Kidney capillary endothelial cell (primary cell): ENCODE data around the gene HLCS.
A peak's percentile ranks its signal among the peaks of the same experiment; 100 is the strongest.

Source experiments
- DNase-seq: peaks from one replicate; pipeline ENCODE4 v3.0.0-alpha.2; 2018; ENCODE audit warnings: low spot score

Gene HLCS

GRCh38 chr21:36769051-36769839, 197.2 kb downstream of the HLCS start:
- DNase-seq = no peak

DNA sequence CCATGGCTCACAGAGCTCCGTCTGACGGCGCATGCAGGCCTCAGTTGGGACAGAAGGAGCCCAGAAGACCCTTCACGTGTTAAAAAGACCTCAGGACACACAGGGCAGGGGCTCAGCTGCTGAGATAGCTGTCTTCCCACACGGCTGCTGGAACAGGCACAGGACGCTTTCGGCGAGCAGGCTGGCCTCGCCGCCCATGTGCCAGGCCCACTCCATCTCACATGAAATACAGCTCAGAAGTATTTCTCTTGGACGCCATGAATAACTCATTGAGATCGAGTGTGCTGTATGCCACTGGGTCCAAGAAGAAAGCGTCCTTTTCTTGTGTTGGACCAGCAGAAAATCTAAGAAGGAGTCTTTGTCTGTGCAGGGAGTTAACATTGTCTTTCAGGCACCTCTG, 198.0 kb downstream of the HLCS start:
- no peak for DNase-seq

- DNase-seq = no peak
Observed at GRCh38 chr21:36767096-36767495, 199.4 kb downstream of the HLCS start.

GRCh38 chr21:36766511-36766910, 200.0 kb downstream of the HLCS start:
- no peak for DNase-seq

GRCh38 chr21:36765229-36765628, 201.2 kb downstream of the HLCS start:
- no peak for DNase-seq

DNA sequence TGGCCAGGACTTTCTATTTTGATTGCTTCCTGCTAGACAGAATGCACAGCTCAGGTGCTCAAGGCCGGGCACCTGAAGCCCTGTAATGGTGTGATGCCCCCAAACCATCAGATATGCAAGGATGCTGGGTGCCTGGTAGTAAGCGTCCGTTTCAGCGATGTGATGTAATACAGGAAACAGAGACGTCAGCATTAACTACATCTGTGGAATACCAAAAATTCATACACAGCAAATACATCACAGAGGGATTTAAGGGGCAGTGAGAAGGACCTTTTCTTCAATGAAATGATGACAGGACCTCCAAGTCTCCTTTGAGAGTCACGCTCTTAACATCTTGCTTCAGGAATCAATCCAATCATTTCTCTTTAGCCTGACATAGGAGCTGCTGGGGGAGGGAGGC, 203.2 kb downstream of the HLCS start:
- no peak for DNase-seq

- no peak for DNase-seq
Observed at GRCh38 chr21:36762642-36763041, 203.8 kb downstream of the HLCS start.

- no peak for DNase-seq
Observed at GRCh38 chr21:36761685-36762084, 204.8 kb downstream of the HLCS start.

GRCh38 chr21:36759348-36760083, 207.0 kb downstream of the HLCS start:
- no peak for DNase-seq

- no peak for DNase-seq
Observed at GRCh38 chr21:36757196-36757595, 209.3 kb downstream of the HLCS start.

DNA sequence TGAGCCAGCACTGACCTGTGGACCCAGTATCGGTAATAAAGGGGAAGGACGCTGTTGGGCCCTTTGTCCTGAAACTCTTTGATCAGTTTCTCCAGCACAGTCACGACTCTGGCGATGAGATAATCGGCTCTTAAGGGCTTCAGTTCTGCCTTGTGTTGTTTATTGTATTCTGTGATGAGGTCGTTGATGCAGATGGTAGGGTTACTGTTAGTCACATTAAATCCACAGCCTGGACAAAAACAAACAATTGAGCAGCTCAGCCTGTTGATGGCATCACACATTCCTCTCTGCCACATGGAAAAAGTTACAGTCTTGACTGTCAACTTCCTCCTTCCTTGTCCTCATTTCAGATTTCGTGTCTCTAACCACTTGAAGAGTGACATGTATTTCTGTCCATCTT, 209.9 kb downstream of the HLCS start:
- peak; percentile 23 for DNase-seq

DNA sequence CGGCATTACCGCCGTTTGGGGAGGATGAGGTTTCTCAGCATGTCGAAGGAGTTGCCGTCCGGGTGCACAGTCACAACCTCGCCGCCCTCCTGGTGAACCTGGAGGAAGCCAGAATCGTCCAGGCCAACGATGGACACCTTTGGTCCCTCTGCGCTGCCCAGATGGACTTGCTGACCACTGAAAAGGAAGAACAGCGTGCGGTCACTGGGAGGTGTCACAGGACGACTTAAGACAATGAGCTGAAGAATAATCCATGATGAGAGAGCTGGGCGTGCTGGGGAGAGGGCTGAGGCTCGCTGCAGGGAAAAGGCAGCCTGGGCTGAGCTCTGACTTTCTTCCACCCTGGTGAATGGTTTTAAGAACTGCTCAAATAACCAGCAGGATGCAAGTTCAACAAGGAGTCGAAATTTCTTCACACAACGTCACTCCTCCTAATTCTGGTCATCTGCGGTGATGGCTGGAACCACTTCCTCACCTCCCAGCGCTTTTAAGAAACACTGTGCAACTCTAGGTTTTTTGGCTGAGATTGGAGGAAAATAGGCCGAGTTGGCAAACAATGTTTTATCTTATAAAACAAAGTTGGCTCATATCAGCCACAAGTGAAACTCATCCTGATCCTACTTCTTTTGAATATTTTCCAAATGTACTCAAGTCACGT, 212.1 kb downstream of the HLCS start:
- DNase-seq = no peak

DNA sequence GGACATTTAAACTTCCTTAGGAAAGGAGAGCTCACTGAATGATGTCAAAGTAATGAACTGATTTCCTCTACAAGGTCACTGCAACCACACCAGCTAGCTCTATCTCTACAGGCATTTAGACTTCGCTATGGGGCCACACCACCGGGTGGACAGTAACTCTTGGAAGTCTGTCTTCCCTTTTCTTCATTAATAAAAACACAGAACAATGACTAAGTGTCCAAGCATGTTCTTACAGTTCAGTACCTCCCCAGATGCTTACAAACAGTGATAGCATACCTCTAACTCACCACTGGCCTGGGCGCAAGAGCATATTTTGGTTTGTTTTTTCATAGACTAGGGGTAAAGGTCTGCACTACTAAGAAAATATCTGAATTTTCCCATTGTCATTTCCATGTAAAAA, 212.9 kb downstream of the HLCS start:
- no peak for DNase-seq

DNA sequence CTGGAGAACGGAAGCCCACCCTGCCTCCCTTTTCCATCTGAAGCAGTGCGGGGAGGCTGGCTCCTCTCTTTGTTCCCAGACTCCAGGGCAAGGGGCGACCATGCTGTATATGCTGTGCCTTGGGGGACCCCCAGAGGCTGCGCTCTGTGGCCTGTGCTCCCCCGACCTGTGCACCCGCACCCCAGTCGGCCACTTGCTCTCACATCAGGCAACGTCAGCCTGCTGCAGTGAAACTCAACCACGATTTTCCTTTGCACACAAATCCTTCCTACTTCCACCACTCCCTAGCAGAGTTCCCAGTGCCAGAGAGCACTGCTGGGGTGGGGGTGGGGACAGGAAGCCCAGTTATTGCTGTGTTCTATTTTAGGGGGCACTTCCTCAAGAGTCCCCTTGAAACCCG, 215.1 kb downstream of the HLCS start:
- DNase-seq = no peak

DNA sequence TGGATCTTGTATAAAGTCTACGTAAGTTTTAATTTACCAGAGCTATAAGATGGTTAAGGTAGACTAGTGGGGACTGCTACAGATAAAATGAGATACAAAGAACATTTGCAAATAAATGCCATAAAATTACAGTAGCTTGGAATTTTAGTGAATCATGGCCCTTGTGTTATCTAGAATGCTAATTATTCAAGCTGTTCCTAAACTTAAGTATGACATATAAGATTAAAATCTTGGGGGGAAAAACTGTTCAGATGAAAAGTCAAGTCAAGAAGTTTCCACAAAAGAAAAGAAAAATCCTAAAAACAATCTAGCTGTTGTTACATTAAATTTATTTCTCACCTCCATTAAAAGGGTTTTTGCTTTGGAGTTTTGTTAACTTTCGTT, 215.9 kb downstream of the HLCS start:
- DNase-seq = no peak

- no peak for DNase-seq
Observed at GRCh38 chr21:36749935-36750575, 216.4 kb downstream of the HLCS start.

- DNase-seq = peak; percentile 45
Observed at GRCh38 chr21:36747815-36748383, 218.6 kb downstream of the HLCS start.

- no peak for DNase-seq
Observed at GRCh38 chr21:36747041-36747814, 219.2 kb downstream of the HLCS start.

DNA sequence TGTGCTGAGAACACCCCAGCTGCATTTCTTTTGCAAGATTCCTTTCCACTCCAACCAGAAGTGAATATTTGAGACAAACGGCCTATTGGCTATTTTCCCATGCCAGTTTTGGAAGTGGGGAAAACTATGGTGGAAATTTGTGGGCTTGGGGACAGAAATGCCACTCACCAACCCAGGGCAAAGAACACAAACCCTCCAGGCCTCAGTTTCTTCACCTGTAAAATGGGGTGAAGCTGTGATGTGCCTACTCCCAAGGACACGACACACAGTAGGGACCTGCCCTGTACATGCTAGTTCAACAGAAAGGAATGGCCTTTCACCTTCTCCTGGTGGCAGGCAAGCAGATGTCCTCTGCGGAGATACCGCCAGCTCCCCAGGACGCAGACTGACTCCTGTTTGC, 221.0 kb downstream of the HLCS start:
- DNase-seq = no peak

GRCh38 chr21:36744560-36745231, 221.8 kb downstream of the HLCS start:
- no peak for DNase-seq

DNA sequence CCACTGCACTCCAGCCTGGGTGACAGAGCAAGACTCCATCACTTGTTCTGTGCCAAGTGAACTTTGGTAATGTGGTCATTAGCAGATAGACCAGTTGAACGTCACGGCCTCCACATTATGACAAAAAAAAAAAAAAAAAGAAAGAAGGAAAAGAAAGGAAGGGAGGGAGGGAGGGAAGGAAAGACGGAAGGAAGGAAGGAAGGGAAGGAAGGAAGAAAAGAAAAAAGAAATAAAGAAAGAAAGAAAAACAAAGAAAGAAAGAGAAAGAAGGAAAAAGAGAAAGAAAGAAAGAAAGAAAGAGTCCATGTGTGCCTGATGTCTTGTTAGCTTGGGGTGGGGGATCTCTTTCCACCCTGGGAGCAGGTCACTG, 222.3 kb downstream of the HLCS start:
- no peak for DNase-seq
